Stimulated activated naive CD8-positive, alpha-beta T cell treated with anti-CD3 and anti-CD28 coated beads, Interleukin-15, amount 100 ng/mL, for 72 hours (primary cell): ENCODE results near the gene XPO1.
"Not testable (repeated sequence)": the region's sequence is repeated elsewhere in the genome, so short reads cannot be mapped to it uniquely, and the experiment has no call there.

Experiments
- ATAC-seq: fragments of 150-1000 bp; cut with Tn5 transposase; 2 replicates; pipeline ENCODE4 v1.10.0; 2021; ENCODE audit warnings: mild to moderate bottlenecking, moderate library complexity
- DNase-seq, 2 donors: peaks; one replicate each; pipeline ENCODE4 v3.0.0; 2021 to 2022
- H3K27ac Mint-ChIP-seq, 2 donors: one replicate each; pipeline ENCODE4 v1.8.0; 2022; ENCODE audit warnings: mild to moderate bottlenecking in 2 of 2, mixed read lengths in 2 of 2, moderate library complexity in 2 of 2
- H3K27me3 Mint-ChIP-seq: one replicate; pipeline ENCODE4 v1.8.0; 2022; ENCODE audit warnings: mixed read lengths
- H3K4me1 Mint-ChIP-seq: one replicate; pipeline ENCODE4 v1.8.0; 2022; ENCODE audit warnings: mild to moderate bottlenecking, mixed read lengths
- H3K4me3 Mint-ChIP-seq, 2 donors: one replicate each; pipeline ENCODE4 v1.8.0; 2022; ENCODE audit warnings: mild to moderate bottlenecking in 2 of 2, mixed read lengths in 2 of 2, moderate library complexity in 1 of 2
- H3K9me3 Mint-ChIP-seq, 2 donors: one replicate each; pipeline ENCODE4 v1.8.0; 2022; ENCODE audit warnings: mixed read lengths in 2 of 2

XPO1 gene

GRCh38 chr2:61538200-61538919 lies at the start of gene XPO1:
Gene XPO1 (minus strand): TSS chr2:61538356. CDS start chr2:61533897, 4,459 bp downstream.
- no peaks in the 10 kb centered on the region for H3K27me3 Mint-ChIP-seq
- peak within 1 kb of the TSS; percentile 100 for H3K27ac Mint-ChIP-seq
- peak; percentile 99 to 100 for DNase-seq
- peak within 1 kb of the TSS; percentile 92 to 95 for H3K4me3 Mint-ChIP-seq
- no peaks in the 10 kb centered on the region for H3K9me3 Mint-ChIP-seq
- peak; percentile 88 for ATAC-seq
- H3K4me1 Mint-ChIP-seq, result peaks cover 33% of the 10 kb centered on the region

- not testable (repeated sequence) for H3K27ac Mint-ChIP-seq, H3K27me3 Mint-ChIP-seq, ATAC-seq, H3K9me3 Mint-ChIP-seq, DNase-seq, H3K4me1 Mint-ChIP-seq, H3K4me3 Mint-ChIP-seq
These were observed 48.8 kb upstream of the XPO1 start for GRCh38 chr2:61586928-61587327.

GRCh38 chr2:61585383-61585782 lies 47.2 kb upstream of the XPO1 start:
- no peaks in the 10 kb centered on the region for H3K9me3 Mint-ChIP-seq
- H3K27ac Mint-ChIP-seq, result no peak overlapping the region
- no peak for DNase-seq
- no peaks in the 10 kb centered on the region for H3K27me3 Mint-ChIP-seq
- peaks cover 6% of the 10 kb centered on the region for H3K4me1 Mint-ChIP-seq
- no peak overlapping the region for H3K4me3 Mint-ChIP-seq
- no peak for ATAC-seq

- H3K27me3 Mint-ChIP-seq, result not testable (repeated sequence)
These were observed 46.2 kb upstream of the XPO1 start for GRCh38 chr2:61584368-61584767.

GRCh38 chr2:61582165-61582564 lies 44.0 kb upstream of the XPO1 start:
- no peak for ATAC-seq
- no peak overlapping the region for H3K27ac Mint-ChIP-seq
- H3K9me3 Mint-ChIP-seq, result no peaks in the 10 kb centered on the region
- H3K4me3 Mint-ChIP-seq, result no peak overlapping the region
- no peak for DNase-seq
- H3K4me1 Mint-ChIP-seq, result peaks cover 6% of the 10 kb centered on the region
- no peaks in the 10 kb centered on the region for H3K27me3 Mint-ChIP-seq

More at GRCh38 chr2:61584368-61584767, 46.2 kb upstream of the XPO1 start:
- not testable (repeated sequence) for H3K4me3 Mint-ChIP-seq, H3K27ac Mint-ChIP-seq, DNase-seq, H3K9me3 Mint-ChIP-seq, H3K4me1 Mint-ChIP-seq, ATAC-seq

GRCh38 chr2:61581716-61582115 lies 43.6 kb upstream of the XPO1 start:
- DNase-seq, result no peak
- H3K9me3 Mint-ChIP-seq, result no peaks in the 10 kb centered on the region
- no peak overlapping the region for H3K27ac Mint-ChIP-seq
- H3K4me3 Mint-ChIP-seq, result no peak overlapping the region
- H3K27me3 Mint-ChIP-seq, result no peaks in the 10 kb centered on the region
- ATAC-seq, result no peak
- H3K4me1 Mint-ChIP-seq, result peaks cover 6% of the 10 kb centered on the region

GRCh38 chr2:61575447-61575859 lies 37.3 kb upstream of the XPO1 start:
- DNase-seq (peak in 1 of 2 donors; percentile 20), ATAC-seq (peak; percentile 90)
- Mint-ChIP-seq H3K27me3 (no peaks in the 10 kb centered on the region), H3K4me1 (peaks cover 13% of the 10 kb centered on the region), H3K9me3 (no peaks in the 10 kb centered on the region), H3K27ac (peak overlapping the region; percentile 71 to 96), H3K4me3 (peak overlapping the region; percentile 34 to 58)

GRCh38 chr2:61566566-61566965 lies 28.4 kb upstream of the XPO1 start:
- Mint-ChIP-seq H3K27ac (no peak overlapping the region), H3K27me3 (no peaks in the 10 kb centered on the region), H3K9me3 (no peaks in the 10 kb centered on the region), H3K4me3 (no peak overlapping the region), H3K4me1 (no peaks in the 10 kb centered on the region)
- DNase-seq (no peak), ATAC-seq (no peak)

GRCh38 chr2:61562615-61563014 lies 24.5 kb upstream of the XPO1 start:
- no peak overlapping the region for H3K4me3 Mint-ChIP-seq
- DNase-seq (no peak), ATAC-seq (no peak)
- H3K27ac Mint-ChIP-seq, result no peak overlapping the region
- H3K27me3 Mint-ChIP-seq, result no peaks in the 10 kb centered on the region
- no peaks in the 10 kb centered on the region for H3K9me3 Mint-ChIP-seq
- H3K4me1 Mint-ChIP-seq, result no peaks in the 10 kb centered on the region

GRCh38 chr2:61558160-61558559 lies 20.0 kb upstream of the XPO1 start:
- DNase-seq, result no peak
- Mint-ChIP-seq H3K27me3 (no peaks in the 10 kb centered on the region), H3K27ac (no peak overlapping the region), H3K4me1 (no peaks in the 10 kb centered on the region), H3K9me3 (no peaks in the 10 kb centered on the region), H3K4me3 (no peak overlapping the region)
- ATAC-seq, result no peak

- H3K27me3 Mint-ChIP-seq, result no peaks in the 10 kb centered on the region
- no peak overlapping the region for H3K4me3 Mint-ChIP-seq
- H3K9me3 Mint-ChIP-seq, result no peaks in the 10 kb centered on the region
- ATAC-seq (no peak), DNase-seq (no peak)
- no peak overlapping the region for H3K27ac Mint-ChIP-seq
- H3K4me1 Mint-ChIP-seq, result no peaks in the 10 kb centered on the region
These were observed 19.2 kb upstream of the XPO1 start for GRCh38 chr2:61557381-61557780.

- no peak for DNase-seq
- H3K4me1 Mint-ChIP-seq, result no peaks in the 10 kb centered on the region
- no peaks in the 10 kb centered on the region for H3K27me3 Mint-ChIP-seq
- no peak overlapping the region for H3K4me3 Mint-ChIP-seq
- no peaks in the 10 kb centered on the region for H3K9me3 Mint-ChIP-seq
- H3K27ac Mint-ChIP-seq, result no peak overlapping the region
- no peak for ATAC-seq
These were observed 16.4 kb upstream of the XPO1 start for GRCh38 chr2:61554604-61555003.

GRCh38 chr2:61550375-61551209 lies 12.4 kb upstream of the XPO1 start:
- Mint-ChIP-seq H3K9me3 (no peaks in the 10 kb centered on the region), H3K4me1 (no peaks in the 10 kb centered on the region), H3K4me3 (no peak overlapping the region), H3K27me3 (no peaks in the 10 kb centered on the region), H3K27ac (peak overlapping the region in 1 of 2 donors; percentile 68)
- ATAC-seq (no peak), DNase-seq (no peak)

GRCh38 chr2:61549546-61549945 lies 11.4 kb upstream of the XPO1 start:
- DNase-seq (no peak), ATAC-seq (no peak)
- Mint-ChIP-seq H3K27ac (no peak overlapping the region), H3K4me1 (no peaks in the 10 kb centered on the region), H3K27me3 (no peaks in the 10 kb centered on the region), H3K9me3 (no peaks in the 10 kb centered on the region), H3K4me3 (no peak overlapping the region)

GRCh38 chr2:61543062-61543461 lies 4.9 kb upstream of the XPO1 start:
- Mint-ChIP-seq H3K4me3 (no peak overlapping the region), H3K4me1 (peaks cover 18% of the 10 kb centered on the region), H3K27me3 (no peaks in the 10 kb centered on the region), H3K9me3 (no peaks in the 10 kb centered on the region), H3K27ac (no peak overlapping the region)
- DNase-seq (no peak), ATAC-seq (no peak)

GRCh38 chr2:61540167-61540566 lies 2.0 kb upstream of the XPO1 start:
- not testable (repeated sequence) for H3K27me3 Mint-ChIP-seq, ATAC-seq, H3K4me3 Mint-ChIP-seq, DNase-seq, H3K9me3 Mint-ChIP-seq
- peak overlapping the region in 1 of 2 donors; percentile 36 for H3K27ac Mint-ChIP-seq
- H3K4me1 Mint-ChIP-seq, result peaks cover 25% of the 10 kb centered on the region
